ENCODE results near the gene TMEM212. TPM values are rescaled to one million over a fixed set of nuclear protein-coding genes. Genes with fewer than 3 reads are reported as not detected.
A peak's percentile ranks its signal among the peaks of the same experiment; 100 is the strongest.

TMEM212 gene
- total and polyA plus RNA-seq, 8 donors = not detected

DNA sequence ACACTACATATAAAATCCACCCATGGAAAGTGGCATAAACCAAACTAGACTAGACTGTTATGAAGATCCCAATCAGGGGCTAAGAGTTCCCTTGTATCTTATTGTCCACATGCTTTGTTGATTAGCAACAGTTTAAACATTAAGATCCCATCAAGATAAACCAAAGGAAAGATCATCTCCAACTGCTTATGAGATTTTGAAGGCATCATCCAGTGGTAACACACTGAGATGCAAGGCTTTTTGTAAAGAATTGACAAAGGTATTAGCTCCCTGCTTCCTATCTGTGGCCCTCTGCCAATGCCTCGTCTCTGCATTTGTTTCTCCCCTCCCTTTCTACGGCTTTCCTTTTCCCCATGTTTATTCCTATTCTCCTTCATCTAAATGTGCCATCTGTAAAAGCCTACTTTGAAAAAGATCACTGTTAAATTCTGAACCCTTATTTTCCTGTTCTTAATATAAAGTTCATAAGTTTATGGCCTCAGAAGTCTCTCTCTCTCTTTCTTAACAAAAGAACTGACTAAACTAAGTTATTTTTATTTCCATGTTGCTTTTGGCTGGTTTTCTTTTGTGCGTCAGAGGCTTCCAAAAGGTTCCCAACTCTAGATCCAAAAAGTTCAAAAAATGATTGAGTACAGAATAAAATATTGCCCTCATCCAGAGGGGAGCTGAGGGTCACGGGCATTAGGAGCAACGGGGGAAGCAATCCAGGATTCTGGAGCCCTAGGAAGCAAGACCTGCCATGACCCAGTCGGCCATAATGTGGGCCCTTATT is 38.3 kb upstream of the TMEM212 start:
- Histone ChIP-seq H3K27me3 (no peaks in the 10 kb centered on the region), H3K27ac (peak overlapping the region; percentile 26 to 77 (median 62)), H3K4me1 (peaks cover 27 to 67% (median 52%) of the 10 kb centered on the region in 4 donors), H3K9me3 (no peaks in the 10 kb centered on the region), H3K4me3 (no peak overlapping the region), H3K36me3 (no peaks in the 10 kb centered on the region)
- intact Hi-C loops (cut with DNase I; ENCODE audit: low total_unique reads) = no loop called here
- 47 to 66% (median 51%) methylated on average over 6 of the region's 6 CpGs for WGBS, 5 donors
- DNase-seq = no peak
- TF ChIP-seq POLR2AphosphoS5 (IDR thresholded peaks at IDR 0.05) (no peak), EP300 (IDR thresholded peaks at IDR 0.05) (no peak)

DNA sequence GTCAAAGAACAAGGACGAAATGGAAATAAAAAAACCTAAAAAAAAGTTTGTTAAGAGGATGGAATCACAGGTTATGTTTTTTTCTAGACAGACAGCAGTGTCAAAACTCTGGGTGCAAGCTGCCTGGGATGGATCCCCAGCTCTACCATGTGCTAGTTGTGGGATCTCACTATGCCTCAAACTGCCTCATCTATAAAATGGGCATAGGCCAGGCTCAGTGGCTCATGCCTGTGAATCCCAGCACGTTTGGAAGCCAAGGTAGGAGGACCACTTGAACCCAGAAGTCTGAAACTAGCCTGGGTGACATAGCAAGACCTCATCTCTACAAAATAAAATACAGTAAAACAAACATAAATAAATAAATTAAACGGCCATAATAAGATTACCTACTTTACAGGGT is 37.5 kb upstream of the TMEM212 start:
- intact Hi-C loops (cut with DNase I; ENCODE audit: low total_unique reads) = no loop called here
- Histone ChIP-seq H3K4me3 (no peak overlapping the region), H3K27ac (peak overlapping the region; percentile 52 to 77 (median 71)), H3K36me3 (no peaks in the 10 kb centered on the region), H3K4me1 (peaks cover 30 to 68% (median 58%) of the 10 kb centered on the region in 4 donors), H3K9me3 (no peaks in the 10 kb centered on the region), H3K27me3 (no peaks in the 10 kb centered on the region)
- DNase-seq = no peak
- 41 to 53% (median 51%) methylated on average over 3 of the region's 3 CpGs for WGBS, 5 donors
- TF ChIP-seq, protein P1, sequence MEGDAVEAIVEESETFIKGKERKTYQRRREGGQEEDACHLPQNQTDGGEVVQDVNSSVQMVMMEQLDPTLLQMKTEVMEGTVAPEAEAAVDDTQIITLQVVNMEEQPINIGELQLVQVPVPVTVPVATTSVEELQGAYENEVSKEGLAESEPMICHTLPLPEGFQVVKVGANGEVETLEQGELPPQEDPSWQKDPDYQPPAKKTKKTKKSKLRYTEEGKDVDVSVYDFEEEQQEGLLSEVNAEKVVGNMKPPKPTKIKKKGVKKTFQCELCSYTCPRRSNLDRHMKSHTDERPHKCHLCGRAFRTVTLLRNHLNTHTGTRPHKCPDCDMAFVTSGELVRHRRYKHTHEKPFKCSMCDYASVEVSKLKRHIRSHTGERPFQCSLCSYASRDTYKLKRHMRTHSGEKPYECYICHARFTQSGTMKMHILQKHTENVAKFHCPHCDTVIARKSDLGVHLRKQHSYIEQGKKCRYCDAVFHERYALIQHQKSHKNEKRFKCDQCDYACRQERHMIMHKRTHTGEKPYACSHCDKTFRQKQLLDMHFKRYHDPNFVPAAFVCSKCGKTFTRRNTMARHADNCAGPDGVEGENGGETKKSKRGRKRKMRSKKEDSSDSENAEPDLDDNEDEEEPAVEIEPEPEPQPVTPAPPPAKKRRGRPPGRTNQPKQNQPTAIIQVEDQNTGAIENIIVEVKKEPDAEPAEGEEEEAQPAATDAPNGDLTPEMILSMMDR (IDR thresholded peaks at IDR 0.05) = no peak
- TF ChIP-seq POLR2AphosphoS5 (IDR thresholded peaks at IDR 0.05) (no peak), POLR2A (IDR thresholded peaks at IDR 0.05) (no peak), EP300 (IDR thresholded peaks at IDR 0.05) (no peak)

GRCh38 chr3:171806200-171807128 is 36.7 kb upstream of the TMEM212 start:
- H3K27me3 ChIP-seq = no peaks in the 10 kb centered on the region
- whole genome bisulfite sequencing, 5 donors = 21 to 49% (median 37%) methylated on average over 5 of the region's 5 CpGs
- peaks cover 35 to 68% (median 59%) of the 10 kb centered on the region in 4 donors for H3K4me1 ChIP-seq
- no peaks in the 10 kb centered on the region for H3K9me3 ChIP-seq
- no peaks in the 10 kb centered on the region for H3K36me3 ChIP-seq
- DNase-seq = peak in 1 of 2 donors; percentile 68
- peak overlapping the region in 4 of 5 donors; percentile 52 to 77 (median 67) for H3K27ac ChIP-seq
- intact Hi-C loops (cut with DNase I; ENCODE audit: low total_unique reads) = no loop called here
- H3K4me3 ChIP-seq = no peak overlapping the region
- TF ChIP-seq, protein P1 (IDR thresholded peaks at IDR 0.05) = no peak
- TF ChIP-seq POLR2AphosphoS5 (IDR thresholded peaks at IDR 0.05) = peak in 2 of 3 donors; percentile 16 to 17

- 86 to 90% (median 87%) methylated on average over 7 of the region's 7 CpGs for WGBS, 5 donors
- no peak overlapping the region for H3K4me3 ChIP-seq
- peak overlapping the region in 4 of 5 donors; percentile 52 to 77 (median 67) for H3K27ac ChIP-seq
- H3K36me3 ChIP-seq = no peaks in the 10 kb centered on the region
- no peaks in the 10 kb centered on the region for H3K27me3 ChIP-seq
- no peak for TF ChIP-seq POLR2A (IDR thresholded peaks at IDR 0.05)
- no peak for TF ChIP-seq EP300 (IDR thresholded peaks at IDR 0.05)
- no peak for TF ChIP-seq POLR2AphosphoS5 (IDR thresholded peaks at IDR 0.05)
- TF ChIP-seq, protein P1 (IDR thresholded peaks at IDR 0.05) = no peak
- DNase-seq = no peak
- H3K9me3 ChIP-seq = no peaks in the 10 kb centered on the region
- intact Hi-C loops (cut with DNase I; ENCODE audit: low total_unique reads) = no loop called here
- peaks cover 33 to 68% (median 54%) of the 10 kb centered on the region in 4 donors for H3K4me1 ChIP-seq
Measured at GRCh38 chr3:171807129-171807675, 35.9 kb upstream of the TMEM212 start.

Measured in stomach (tissue), 9 donors.